Fibroblast of upper back skin (primary cell): ENCODE measurements around the gene SUSD3.

Experiments used
- DNase-seq: peaks from one replicate; pipeline ENCODE4 v3.0.0-alpha.2; 2013

SUSD3 gene

GRCh38 chr9:93053781-93054331 lies 4.6 kb upstream of the SUSD3 start:
- no peak for DNase-seq

GRCh38 chr9:93054758-93055704 lies 3.5 kb upstream of the SUSD3 start:
- DNase-seq: no peak

GRCh38 chr9:93057042-93057702 lies 1.3 kb upstream of the SUSD3 start:
- no peak for DNase-seq

GRCh38 chr9:93057703-93058354 lies 672 bp upstream of the SUSD3 start:
- DNase-seq: no peak

GRCh38 chr9:93059011-93059714 lies 662 bp downstream of the SUSD3 start:
- DNase-seq: no peak

GRCh38 chr9:93059715-93060578 lies 1.4 kb downstream of the SUSD3 start:
- no peak for DNase-seq

GRCh38 chr9:93060746-93061259 lies 2.3 kb downstream of the SUSD3 start:
- DNase-seq: peak; percentile 78

GRCh38 chr9:93061260-93061751 lies 2.8 kb downstream of the SUSD3 start:
- no peak for DNase-seq

GRCh38 chr9:93061791-93062763 lies 3.6 kb downstream of the SUSD3 start:
- no peak for DNase-seq

GRCh38 chr9:93064392-93065134 lies 6.1 kb downstream of the SUSD3 start:
- peak; percentile 27 for DNase-seq

GRCh38 chr9:93065135-93065720 lies 6.7 kb downstream of the SUSD3 start:
- DNase-seq: no peak

- no peak for DNase-seq
Measured at GRCh38 chr9:93066978-93067603, 8.6 kb downstream of the SUSD3 start.

- DNase-seq: no peak
Measured at GRCh38 chr9:93068956-93069355, 10.5 kb downstream of the SUSD3 start.

- no peak for DNase-seq
Measured at GRCh38 chr9:93071464-93071863, 13.0 kb downstream of the SUSD3 start.

GRCh38 chr9:93072383-93072795 lies 13.9 kb downstream of the SUSD3 start:
- peak; percentile 60 for DNase-seq

- no peak for DNase-seq
Measured at GRCh38 chr9:93076101-93076791, 17.7 kb downstream of the SUSD3 start.

- DNase-seq: no peak
Measured at GRCh38 chr9:93076792-93077128, 18.3 kb downstream of the SUSD3 start.

GRCh38 chr9:93077367-93077766 lies 18.9 kb downstream of the SUSD3 start:
- no peak for DNase-seq
